KMS-11 (cell line): ENCODE measurements around the gene PAPOLA.

Source experiments
- H2AFZ ChIP-seq: fragments of 200-600 bp; sonication (generic); 2 replicates; pipeline ENCODE4 v1.6.1; 2016; ENCODE audit warnings: antibody characterized with exemption, mixed run types, low read depth
- H3K27ac ChIP-seq: fragments of 200-600 bp; sonication (generic); 2 replicates; pipeline ENCODE4 v1.6.1; 2016; ENCODE audit warnings: mild to moderate bottlenecking, mixed run types
- H3K27me3 ChIP-seq: fragments of 200-600 bp; sonication (generic); 2 replicates; pipeline ENCODE4 v1.6.1; 2017; ENCODE audit warnings: mild to moderate bottlenecking, low read depth, mixed run types, moderate library complexity; ENCODE audit not compliant: insufficient read depth
- H3K36me3 ChIP-seq: fragments of 200-600 bp; sonication (generic); 2 replicates; pipeline ENCODE4 v1.6.1; 2017; ENCODE audit warnings: mild to moderate bottlenecking, mixed run types; ENCODE audit not compliant: insufficient read depth
- H3K4me1 ChIP-seq: fragments of 200-600 bp; sonication (generic); 2 replicates; pipeline ENCODE4 v1.6.1; 2016; ENCODE audit warnings: mild to moderate bottlenecking, low read depth, mixed run types; ENCODE audit not compliant: poor library complexity, severe bottlenecking
- H3K4me2 ChIP-seq: fragments of 200-600 bp; sonication (generic); 2 replicates; pipeline ENCODE4 v1.7.0; 2016; ENCODE audit warnings: mild to moderate bottlenecking, mixed run types
- H3K4me3 ChIP-seq: fragments of 200-600 bp; sonication (generic); IDR thresholded peaks from 2 replicates; pipeline ENCODE4 v1.6.1; 2017; ENCODE audit warnings: low read depth, low read length, mixed read lengths; ENCODE audit not compliant: insufficient read depth
- H3K79me2 ChIP-seq: fragments of 200-600 bp; sonication (generic); 2 replicates; pipeline ENCODE4 v1.6.1; 2016; ENCODE audit warnings: low read depth, mixed run types; ENCODE audit not compliant: insufficient read depth
- H3K9ac ChIP-seq: fragments of 200-600 bp; sonication (generic); 2 replicates; pipeline ENCODE4 v1.6.1; 2016; ENCODE audit warnings: mild to moderate bottlenecking, mixed run types
- H4K20me1 ChIP-seq: fragments of 200-600 bp; sonication (generic); 2 replicates; pipeline ENCODE4 v1.6.1; 2016; ENCODE audit warnings: mild to moderate bottlenecking, mixed run types; ENCODE audit not compliant: insufficient read depth
- CTCF ChIP-seq: fragments of 200-600 bp; sonication (generic); conservative IDR thresholded peaks from 2 replicates; pipeline ENCODE4 v1.6.1; 2017; ENCODE audit warnings: low read depth, mild to moderate bottlenecking, antibody characterized with exemption, low read length, moderate library complexity, mixed read lengths

The PAPOLA gene

GRCh38 chr14:96588410-96589257 lies 86.5 kb downstream of the PAPOLA start:
- Histone ChIP-seq H3K4me1 (no peaks in the 10 kb centered on the region), H4K20me1 (no peaks in the 10 kb centered on the region), H3K4me3 (no peak overlapping the region), H3K36me3 (no peaks in the 10 kb centered on the region), H3K79me2 (no peaks in the 10 kb centered on the region), H3K9ac (no peak overlapping the region), H2AFZ (no peak overlapping the region), H3K4me2 (no peak overlapping the region), H3K27me3 (no peaks in the 10 kb centered on the region), H3K27ac (no peak overlapping the region)
- no peak for TF ChIP-seq CTCF

DNA sequence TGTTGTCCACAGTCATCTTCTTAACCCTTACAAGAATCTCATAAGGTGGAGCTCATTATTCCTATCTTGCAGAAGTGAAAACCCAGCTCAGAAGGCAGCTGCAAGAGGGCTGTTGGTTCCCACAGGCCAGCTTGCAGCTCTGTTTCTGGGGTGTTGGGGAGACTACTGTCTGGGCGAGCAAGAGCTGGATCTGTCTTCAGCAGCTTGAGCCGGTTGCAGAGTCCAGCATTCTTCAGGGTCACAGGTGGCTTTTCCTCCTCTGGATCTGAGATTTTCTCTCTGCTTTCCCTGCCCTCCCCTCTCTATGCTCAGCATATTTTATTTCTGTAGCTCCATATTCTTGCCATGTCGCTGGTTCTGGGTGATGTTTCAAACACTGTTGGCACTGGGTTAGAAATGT lies 87.4 kb downstream of the PAPOLA start:
- no peaks in the 10 kb centered on the region for H3K79me2 ChIP-seq
- TF ChIP-seq CTCF = no peak
- H4K20me1 ChIP-seq = no peaks in the 10 kb centered on the region
- no peaks in the 10 kb centered on the region for H3K27me3 ChIP-seq
- no peaks in the 10 kb centered on the region for H3K36me3 ChIP-seq
- no peak overlapping the region for H3K4me3 ChIP-seq
- H3K4me2 ChIP-seq = no peak overlapping the region
- H3K9ac ChIP-seq = no peak overlapping the region
- H3K27ac ChIP-seq = no peak overlapping the region
- no peaks in the 10 kb centered on the region for H3K4me1 ChIP-seq
- no peak overlapping the region for H2AFZ ChIP-seq

DNA sequence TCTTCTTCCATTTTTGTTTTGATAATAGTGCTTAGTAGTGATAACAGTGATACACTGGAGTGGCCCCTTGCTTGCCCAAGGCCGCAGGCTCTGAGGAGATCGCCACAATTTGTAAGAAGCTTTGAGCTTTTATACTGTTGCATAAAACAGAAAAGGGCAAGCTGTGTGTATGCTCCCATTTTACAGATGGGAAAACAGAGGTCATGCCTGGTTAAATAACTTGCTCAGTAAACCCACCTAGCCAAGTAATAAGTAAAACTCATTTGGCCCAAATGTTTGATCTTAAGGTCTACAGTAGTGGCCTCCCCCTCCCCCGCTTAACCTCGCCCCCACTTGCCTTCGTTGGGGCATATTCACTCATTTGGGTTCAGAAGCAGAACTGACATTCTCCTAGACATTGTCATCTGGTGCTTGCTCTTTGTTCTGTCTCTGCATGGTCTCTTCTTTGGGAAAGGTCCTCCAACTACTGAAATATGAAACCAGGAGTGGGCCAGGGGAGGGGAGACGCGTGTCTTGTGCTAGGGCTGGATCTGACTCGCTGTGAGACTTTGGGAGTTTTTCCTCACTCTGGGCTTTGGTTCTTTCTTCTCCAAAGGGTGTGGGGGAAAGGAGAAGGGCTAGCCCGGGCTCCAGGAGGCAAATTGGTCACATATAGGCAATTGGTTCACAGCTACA lies 88.1 kb downstream of the PAPOLA start:
- TF ChIP-seq CTCF = no peak
- Histone ChIP-seq H3K4me1 (no peaks in the 10 kb centered on the region), H3K9ac (no peak overlapping the region), H3K27ac (no peak overlapping the region), H3K79me2 (no peaks in the 10 kb centered on the region), H4K20me1 (no peaks in the 10 kb centered on the region), H3K36me3 (no peaks in the 10 kb centered on the region), H3K4me3 (no peak overlapping the region), H2AFZ (no peak overlapping the region), H3K27me3 (no peaks in the 10 kb centered on the region), H3K4me2 (no peak overlapping the region)

DNA sequence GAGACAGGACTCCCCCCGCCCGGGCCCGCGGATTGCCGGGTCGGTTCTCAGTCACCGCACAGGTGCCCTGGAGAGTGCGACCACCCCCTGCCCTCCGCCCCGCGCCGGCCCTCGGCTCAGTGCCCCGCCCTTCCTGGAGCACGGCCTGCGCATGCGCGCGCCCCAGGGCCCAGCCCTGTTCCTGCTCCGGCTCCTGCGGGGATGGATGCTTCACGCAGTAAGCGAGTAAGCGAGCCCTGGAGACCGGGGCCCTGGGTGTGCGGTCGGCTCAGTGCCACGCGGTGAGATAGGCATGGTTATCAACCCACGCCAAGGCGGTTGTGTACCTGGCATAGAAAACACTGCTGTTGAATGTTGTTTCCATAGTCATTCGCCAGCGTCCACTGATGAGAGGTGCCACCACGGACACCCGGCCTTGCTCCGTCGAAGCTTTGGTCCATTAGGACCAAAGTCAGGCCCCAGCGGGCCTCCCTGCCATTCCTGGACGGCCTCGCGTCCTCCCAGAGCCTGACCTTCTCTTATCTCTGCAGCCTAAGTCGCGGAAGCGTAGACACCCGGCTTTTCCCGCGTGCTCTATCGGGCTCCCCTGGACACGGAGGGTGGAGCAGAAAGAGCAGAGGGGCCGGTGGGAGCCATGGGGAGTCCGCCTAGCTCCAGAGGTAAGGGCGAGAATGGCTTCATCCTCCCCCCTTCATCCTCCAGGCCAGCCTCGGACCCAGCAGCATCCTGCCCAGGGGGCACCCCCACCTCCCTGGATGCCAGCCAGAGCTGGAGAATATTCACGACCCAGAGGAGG lies 90.6 kb downstream of the PAPOLA start:
- no peak overlapping the region for H3K27ac ChIP-seq
- H3K79me2 ChIP-seq = no peaks in the 10 kb centered on the region
- no peaks in the 10 kb centered on the region for H3K4me1 ChIP-seq
- no peak overlapping the region for H2AFZ ChIP-seq
- H3K27me3 ChIP-seq = no peaks in the 10 kb centered on the region
- H3K4me2 ChIP-seq = no peak overlapping the region
- no peak overlapping the region for H3K4me3 ChIP-seq
- H3K36me3 ChIP-seq = no peaks in the 10 kb centered on the region
- H3K9ac ChIP-seq = no peak overlapping the region
- no peak for TF ChIP-seq CTCF
- H4K20me1 ChIP-seq = no peaks in the 10 kb centered on the region
